Activated B cell treated with CpG ODN at 0.5 μM for 24 hours (primary cell): ENCODE measurements around the gene ERFL. TPM values are rescaled to one million over a fixed set of nuclear protein-coding genes. Genes with fewer than 3 reads are reported as not detected.

Source experiments
- ATAC-seq: fragments of 200-7000 bp; cut with Tn5 transposase; one replicate; pipeline ENCODE4 v1.10.0; 2021; ENCODE audit warnings: low read depth, mild to moderate bottlenecking, moderate library complexity
- CTCF ChIA-PET: fragments of 350-600 bp; sonication (Branson Sonifier 250); formaldehyde crosslinking; loops from one replicate; lab custom pipeline; 2021; ENCODE audit warnings: antibody characterized with exemption; lab: Charles Lee
- POLR2A ChIA-PET: fragments of 350-600 bp; sonication (Branson Sonifier 250); formaldehyde crosslinking; loops from one replicate; lab custom pipeline; 2021; ENCODE audit warnings: antibody characterized with exemption; lab: Charles Lee
- DNase-seq: peaks from one replicate; pipeline ENCODE4 v3.0.0; 2022
- H3K27ac Mint-ChIP-seq: one replicate; pipeline ENCODE4 v1.8.0; 2020; ENCODE audit warnings: mixed read lengths
- H3K27me3 Mint-ChIP-seq: one replicate; pipeline ENCODE4 v1.8.0; 2021; ENCODE audit warnings: mixed read lengths
- H3K36me3 Mint-ChIP-seq: one replicate; pipeline ENCODE4 v1.8.0; 2021; ENCODE audit warnings: low read depth, mixed read lengths
- H3K4me1 Mint-ChIP-seq: one replicate; pipeline ENCODE4 v1.8.0; 2021; ENCODE audit warnings: mixed read lengths
- H3K4me3 Mint-ChIP-seq: one replicate; pipeline ENCODE4 v1.8.0; 2020; ENCODE audit warnings: mild to moderate bottlenecking, mixed read lengths
- H3K9me3 Mint-ChIP-seq: one replicate; pipeline ENCODE4 v1.8.0; 2020; ENCODE audit warnings: mixed read lengths
- intact Hi-C: fragments of 100-400 bp; cut with micrococcal nuclease; formaldehyde crosslinking; loops from one replicate; pipeline ENCODE4 v1.15.1; 2024
- total RNA-seq: library from RNA; stranded (reverse); gene quantifications from 2 replicates; pipeline ENCODE4 v1.2.3, GENCODE V29; 2022
- TF ChIP-seq, protein P1 (sequence below): fragments of 200-600 bp; IDR thresholded peaks from one replicate; pipeline ENCODE4 v1.8.0; 2022; ENCODE audit warnings: antibody characterized with exemption, mild to moderate bottlenecking

Gene ERFL
- total RNA-seq, 1 donor from 2014 or later = 1.1 TPM

DNA sequence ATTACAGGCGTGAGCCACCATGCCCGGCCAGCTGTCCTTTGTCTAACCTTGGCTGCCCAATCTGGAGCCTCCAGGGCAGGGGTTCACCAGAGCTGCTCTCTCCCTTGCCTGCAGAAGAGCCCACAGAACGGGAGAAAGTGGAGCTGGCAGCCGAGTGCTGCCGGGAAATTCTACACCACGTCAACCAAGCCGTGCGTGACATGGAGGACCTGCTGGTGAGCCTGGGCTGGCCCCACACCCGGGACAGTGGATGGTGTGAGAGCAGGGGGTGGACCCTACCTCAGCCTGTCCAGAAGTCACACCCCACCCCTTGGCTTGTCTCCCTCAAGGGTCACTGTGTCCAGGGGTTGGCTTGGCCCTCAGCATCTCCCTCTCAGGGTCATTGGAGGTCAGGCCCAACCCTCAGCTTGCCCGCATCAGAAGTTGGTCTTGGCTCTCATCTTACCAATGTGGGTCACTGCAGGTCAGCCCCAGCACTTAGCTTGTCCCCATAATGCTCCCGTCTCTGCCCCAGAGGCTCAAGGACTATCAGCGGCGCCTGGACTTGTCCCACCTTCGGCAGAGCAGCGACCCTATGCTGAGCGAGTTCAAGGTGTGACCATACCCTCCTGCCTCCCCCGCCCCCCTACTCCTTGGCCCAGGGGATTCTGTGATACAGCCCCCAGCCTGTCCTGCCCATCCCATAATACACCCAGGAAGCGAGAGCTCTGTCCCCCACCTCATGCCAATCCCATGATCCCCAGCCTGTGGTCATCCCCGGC is 24.9 kb downstream of the ERFL start:
- ATAC-seq (no peak), DNase-seq (no peak)
- Mint-ChIP-seq H3K9me3 (no peaks in the 10 kb centered on the region), H3K36me3 (peaks cover 82% of the 10 kb centered on the region), H3K27me3 (no peaks in the 10 kb centered on the region), H3K4me3 (no peak overlapping the region), H3K27ac (no peak overlapping the region), H3K4me1 (peaks cover 8% of the 10 kb centered on the region)
- POLR2A ChIA-PET = interaction anchor here (0.8 to 3.3 kb wide), 5 partner anchors 15 to 43 kb away, joined by 3 to 11 read pairs (median 5); partner anchors contain the start of gene RPS19
- CTCF ChIA-PET = no interaction called here
- TF ChIP-seq, protein P1, sequence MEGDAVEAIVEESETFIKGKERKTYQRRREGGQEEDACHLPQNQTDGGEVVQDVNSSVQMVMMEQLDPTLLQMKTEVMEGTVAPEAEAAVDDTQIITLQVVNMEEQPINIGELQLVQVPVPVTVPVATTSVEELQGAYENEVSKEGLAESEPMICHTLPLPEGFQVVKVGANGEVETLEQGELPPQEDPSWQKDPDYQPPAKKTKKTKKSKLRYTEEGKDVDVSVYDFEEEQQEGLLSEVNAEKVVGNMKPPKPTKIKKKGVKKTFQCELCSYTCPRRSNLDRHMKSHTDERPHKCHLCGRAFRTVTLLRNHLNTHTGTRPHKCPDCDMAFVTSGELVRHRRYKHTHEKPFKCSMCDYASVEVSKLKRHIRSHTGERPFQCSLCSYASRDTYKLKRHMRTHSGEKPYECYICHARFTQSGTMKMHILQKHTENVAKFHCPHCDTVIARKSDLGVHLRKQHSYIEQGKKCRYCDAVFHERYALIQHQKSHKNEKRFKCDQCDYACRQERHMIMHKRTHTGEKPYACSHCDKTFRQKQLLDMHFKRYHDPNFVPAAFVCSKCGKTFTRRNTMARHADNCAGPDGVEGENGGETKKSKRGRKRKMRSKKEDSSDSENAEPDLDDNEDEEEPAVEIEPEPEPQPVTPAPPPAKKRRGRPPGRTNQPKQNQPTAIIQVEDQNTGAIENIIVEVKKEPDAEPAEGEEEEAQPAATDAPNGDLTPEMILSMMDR = no peak
- intact Hi-C loops = no loop called here

DNA sequence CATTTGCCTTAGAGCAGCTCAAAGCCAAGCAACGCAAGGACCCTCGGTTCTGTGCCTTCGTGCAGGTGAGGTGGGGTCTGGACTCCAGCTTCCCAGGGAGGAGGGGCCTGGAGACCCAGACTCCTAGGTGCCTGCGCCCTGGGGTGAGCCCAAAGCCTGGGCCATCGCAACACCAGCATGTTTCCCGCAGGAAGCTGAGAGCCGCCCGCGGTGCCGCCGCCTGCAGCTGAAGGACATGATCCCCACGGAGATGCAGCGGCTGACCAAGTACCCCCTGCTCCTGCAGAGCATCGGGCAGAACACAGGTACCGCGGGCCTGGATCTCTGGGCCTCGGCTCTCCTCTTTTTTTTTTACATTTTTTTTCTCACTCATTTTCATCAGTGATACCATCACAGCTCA is 25.7 kb downstream of the ERFL start:
- no peak overlapping the region for H3K4me3 Mint-ChIP-seq
- no peak overlapping the region for H3K27ac Mint-ChIP-seq
- ChIA-PET CTCF (interaction anchor here (1.3 kb wide), 1 partner anchor 30 kb away, joined by 3 read pairs; no protein-coding TSS in a partner anchor), POLR2A (interaction anchor here (1.4 to 3.3 kb wide), 4 partner anchors 27 to 43 kb away, joined by 4 to 11 read pairs (median 4); partner anchors contain the start of gene RPS19)
- ATAC-seq = no peak
- intact Hi-C loops = no loop called here
- H3K9me3 Mint-ChIP-seq = no peaks in the 10 kb centered on the region
- H3K27me3 Mint-ChIP-seq = no peaks in the 10 kb centered on the region
- H3K36me3 Mint-ChIP-seq = peaks cover 90% of the 10 kb centered on the region
- TF ChIP-seq, protein P1 = no peak
- H3K4me1 Mint-ChIP-seq = peaks cover 8% of the 10 kb centered on the region
- no peak for DNase-seq

DNA sequence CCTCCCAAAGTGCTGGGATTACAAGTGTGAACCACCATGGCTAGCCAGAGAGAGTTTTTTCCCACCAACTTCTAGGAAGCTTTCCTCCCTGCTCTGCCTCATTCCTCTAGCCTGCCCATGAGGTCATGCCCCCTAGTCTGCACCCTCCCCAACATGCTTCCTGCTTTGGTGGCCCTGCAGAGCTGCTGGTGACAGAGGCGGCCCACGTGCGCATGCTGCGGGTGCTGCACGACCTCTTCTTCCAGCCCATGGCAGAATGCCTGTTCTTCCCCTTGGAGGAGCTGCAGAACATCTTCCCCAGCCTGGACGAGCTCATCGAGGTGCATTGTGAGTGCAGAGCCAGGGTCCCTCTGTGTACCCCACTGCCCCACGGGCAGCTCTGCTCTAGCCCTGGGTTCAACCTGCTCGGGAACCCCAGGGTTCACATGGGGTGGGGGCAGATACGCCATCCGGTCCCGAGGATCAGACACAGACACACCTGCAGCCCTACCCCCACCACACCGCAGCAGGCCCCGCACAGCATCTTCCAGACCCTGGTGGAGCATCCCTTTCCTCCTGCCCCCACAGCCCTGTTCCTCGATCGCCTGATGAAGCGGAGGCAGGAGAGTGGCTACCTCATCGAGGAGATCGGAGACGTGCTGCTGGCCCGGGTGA is 26.4 kb downstream of the ERFL start:
- no peak for ATAC-seq
- Mint-ChIP-seq H3K27ac (peak overlapping the region; percentile 18), H3K4me1 (peaks cover 8% of the 10 kb centered on the region), H3K4me3 (no peak overlapping the region), H3K27me3 (no peaks in the 10 kb centered on the region), H3K9me3 (no peaks in the 10 kb centered on the region), H3K36me3 (peaks cover 86% of the 10 kb centered on the region)
- intact Hi-C loops = no loop called here
- no peak for DNase-seq
- CTCF ChIA-PET = interaction anchor here (1.3 kb wide), 1 partner anchor 29 kb away, joined by 3 read pairs; no protein-coding TSS in a partner anchor
- TF ChIP-seq, protein P1 = no peak
- POLR2A ChIA-PET = interaction anchor here (1.4 to 3.3 kb wide), 4 partner anchors 12 to 42 kb away, joined by 4 to 11 read pairs (median 6); partner anchors contain the start of gene RPS19

DNA sequence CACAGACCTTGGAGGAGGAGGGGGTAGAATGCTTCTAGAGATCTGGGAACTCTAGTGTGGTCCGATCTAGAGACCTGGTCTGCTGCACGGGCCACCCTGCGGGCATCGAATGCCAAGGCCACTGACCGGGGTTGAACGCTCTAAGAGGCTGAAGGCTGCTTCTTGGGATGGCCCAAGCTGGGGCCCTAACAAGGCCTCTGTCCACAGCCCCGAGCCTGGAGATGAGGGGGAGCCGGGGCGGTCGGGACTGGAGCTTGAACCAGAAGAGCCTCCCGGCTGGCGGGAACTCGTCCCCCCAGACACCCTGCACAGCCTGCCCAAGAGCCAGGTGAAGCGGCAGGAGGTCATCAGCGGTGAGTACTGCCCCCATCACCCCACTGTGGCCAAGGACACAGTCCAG is 30.0 kb downstream of the ERFL start:
- ChIA-PET POLR2A (interaction anchor here (0.8 to 1.8 kb wide), 2 partner anchors 13 to 14 kb away, joined by 3 to 6 read pairs; no protein-coding TSS in a partner anchor), CTCF (no interaction called here)
- TF ChIP-seq, protein P1 = no peak
- DNase-seq (no peak), ATAC-seq (no peak)
- Mint-ChIP-seq H3K4me1 (peaks cover 6% of the 10 kb centered on the region), H3K4me3 (no peak overlapping the region), H3K36me3 (peaks cover 76% of the 10 kb centered on the region), H3K27me3 (no peaks in the 10 kb centered on the region), H3K27ac (no peak overlapping the region), H3K9me3 (no peaks in the 10 kb centered on the region)
- intact Hi-C loops = no loop called here

DNA sequence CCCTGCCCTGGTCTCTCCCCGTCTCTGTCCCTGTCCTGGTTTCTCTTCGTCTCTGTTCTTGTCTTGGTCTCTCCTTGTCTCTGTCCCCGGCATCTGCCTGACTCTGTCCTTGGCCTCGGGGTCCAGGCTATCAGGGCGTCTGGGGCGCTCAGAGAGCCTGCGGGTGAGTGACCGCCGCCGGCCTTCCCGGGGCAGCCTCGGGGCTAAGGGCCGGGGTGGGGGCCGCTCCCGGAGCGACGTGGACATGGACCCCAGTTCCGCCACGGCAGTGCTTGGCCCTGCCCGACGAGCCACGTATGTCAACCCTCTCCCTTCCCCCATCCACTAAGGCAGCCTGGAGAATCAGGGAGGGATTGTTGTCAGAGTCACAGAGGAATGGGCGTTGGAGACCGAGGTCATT is 30.4 kb downstream of the ERFL start:
- Mint-ChIP-seq H3K9me3 (no peaks in the 10 kb centered on the region), H3K27ac (no peak overlapping the region), H3K4me1 (peaks cover 8% of the 10 kb centered on the region), H3K36me3 (peaks cover 75% of the 10 kb centered on the region), H3K4me3 (no peak overlapping the region), H3K27me3 (no peaks in the 10 kb centered on the region)
- ATAC-seq = no peak
- DNase-seq = no peak
- TF ChIP-seq, protein P1 = no peak
- ChIA-PET POLR2A (interaction anchor here (0.8 to 1.8 kb wide), 2 partner anchors 13 to 14 kb away, joined by 3 to 6 read pairs; no protein-coding TSS in a partner anchor), CTCF (no interaction called here)
- intact Hi-C loops = no loop called here
